Nasal cavity respiratory epithelium epithelial cell of viscerocranial mucosa (primary cell): ENCODE measurements around the gene ZNG1F. TPM values are rescaled to one million over a fixed set of nuclear protein-coding genes. Genes with fewer than 3 reads are reported as not detected.

Source experiments
- total RNA-seq: library from RNA; depleted of rRNA; stranded (reverse); fragments of >200 nt; gene quantifications from 2 replicates; pipeline ENCODE4 v1.2.3, GENCODE V29; 2014

The ZNG1F gene
- 11.6 and 21.6 TPM in 2 replicates for total RNA-seq

DNA sequence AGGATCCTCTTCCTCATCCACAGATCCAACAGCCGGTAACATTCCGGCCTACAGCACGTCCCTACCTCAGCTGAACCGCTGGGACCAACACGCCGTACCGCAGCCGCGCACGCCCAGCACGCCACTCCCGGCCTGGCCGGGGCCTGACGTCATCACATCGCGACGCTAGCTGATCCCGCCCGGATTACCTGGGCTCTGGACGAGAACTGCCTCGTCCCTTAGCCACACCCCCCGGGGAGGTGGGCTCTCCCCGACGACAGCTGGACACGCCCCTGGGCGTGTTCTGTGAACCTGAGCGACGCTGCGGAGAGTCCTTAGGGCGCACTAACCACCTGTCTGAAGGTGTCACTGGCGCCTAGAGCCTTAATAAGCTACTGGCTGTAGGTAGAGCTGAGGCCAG is at the start of gene ZNG1F:
Gene ZNG1F, minus strand, starts transcription at position 101 of the 400 bp plus-strand sequence. Its CDS starts 59 bp downstream, at position 42.

DNA sequence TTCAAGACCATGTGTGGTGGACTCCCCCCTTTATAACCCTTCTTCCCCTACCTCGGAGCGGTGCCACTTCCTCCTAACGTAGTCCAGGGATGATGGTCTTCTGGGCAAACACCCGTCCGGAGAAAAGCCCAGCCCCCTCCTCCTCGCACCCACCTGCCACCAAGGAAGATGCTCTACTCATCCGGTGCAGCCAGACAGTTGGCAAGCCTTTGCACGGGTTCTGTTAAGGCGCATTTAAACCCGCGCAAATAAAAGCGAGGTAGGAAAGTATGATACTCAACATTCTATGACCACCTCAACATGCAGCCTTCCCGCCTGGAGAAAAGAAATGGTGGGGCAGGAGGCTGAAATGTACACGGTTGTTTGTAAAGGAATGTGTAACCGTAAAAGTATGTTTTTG is 60.5 kb downstream of the ZNG1F start, which contains the start of gene FOXD4L6:
Gene FOXD4L6, minus strand, starts transcription at position 101 of the 400 bp plus-strand sequence. CDS start 298 bp downstream, outside the sequence.

Other genes starting within 250 kb of the ZNG1F start
- gene FOXD4L6, start 60.6 kb downstream of the ZNG1F start, total RNA-seq = under 0.01 TPM in 1 of 2 replicates, not detected in the other